GM18507 (cell line): Measurements from ENCODE around the gene MCF2L2.

Experiments
- DNase-seq: peaks from one replicate; pipeline ENCODE4 v3.0.0; 2011; ENCODE audit warnings: low read depth; ENCODE audit not compliant: insufficient read length; ENCODE audit errors: extremely low spot score
- FAIRE-seq: peaks from 2 replicates; lab custom pipeline; 2011; peaks lifted over from hg19 to GRCh38; lab: Jason Lieb, UNC

MCF2L2 gene

DNA sequence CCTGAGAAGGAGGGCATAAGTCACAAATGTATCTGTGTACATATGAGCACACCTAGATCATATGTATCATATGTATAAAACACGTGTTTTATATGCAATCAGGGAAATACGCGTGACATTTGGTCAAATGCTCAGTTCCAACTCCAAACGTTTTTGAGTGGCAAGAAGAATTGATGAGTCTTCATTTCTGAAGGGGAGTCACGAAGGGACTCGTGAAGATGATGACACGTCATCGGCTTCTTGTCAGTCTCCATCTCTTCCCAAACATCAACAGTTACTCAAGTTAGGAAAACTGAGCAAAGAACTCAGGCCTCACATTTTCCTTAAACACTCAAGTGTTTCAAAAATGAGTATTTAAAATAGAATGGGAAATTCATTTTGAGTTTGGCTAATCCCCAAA is 95.9 kb downstream of the MCF2L2 start:
- no peak for DNase-seq
- FAIRE-seq = no peak

DNA sequence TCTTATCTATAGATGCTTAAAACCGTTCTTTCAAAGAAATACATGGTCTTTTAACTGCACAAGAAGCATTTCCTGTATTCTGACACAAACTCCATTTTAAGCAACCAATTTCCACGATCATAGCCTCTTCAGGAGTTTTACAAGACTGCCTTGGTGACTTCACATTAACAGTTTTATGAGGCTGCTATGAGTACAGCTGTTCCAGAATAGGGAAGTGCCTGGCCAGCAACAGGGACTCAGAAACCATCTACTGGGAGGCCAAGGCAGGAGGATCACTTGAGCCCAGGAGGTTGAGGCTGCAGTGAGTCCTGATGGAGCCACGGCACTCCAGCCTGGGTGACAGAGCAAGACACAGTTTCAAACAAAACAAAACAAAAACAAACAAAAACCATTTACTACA is 96.9 kb downstream of the MCF2L2 start:
- no peak for DNase-seq
- no peak for FAIRE-seq

DNA sequence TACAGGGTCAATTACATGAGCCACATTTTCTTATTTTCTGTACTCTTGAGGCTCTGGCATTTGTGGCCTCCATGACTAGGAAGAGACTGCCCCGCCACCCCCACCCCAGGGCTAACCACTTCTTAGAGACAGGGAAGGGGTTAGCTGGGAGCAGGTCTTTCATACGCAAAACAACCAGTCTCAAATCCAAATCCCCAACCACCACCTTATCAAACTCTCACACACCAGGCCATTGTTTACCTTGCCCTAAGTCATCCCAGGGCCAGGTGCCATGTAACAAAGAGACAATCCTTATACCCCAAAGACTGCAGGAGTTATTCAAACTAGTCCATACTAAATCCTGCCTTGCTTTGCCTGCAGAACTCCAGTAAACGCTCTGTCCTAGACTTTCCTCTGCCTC is 97.5 kb downstream of the MCF2L2 start:
- FAIRE-seq (no peak), DNase-seq (no peak)

- no peak for FAIRE-seq
- DNase-seq = no peak
Measured at GRCh38 chr3:183329543-183329942, 98.9 kb downstream of the MCF2L2 start.

- DNase-seq (no peak), FAIRE-seq (no peak)
Measured at GRCh38 chr3:183328823-183329222, 99.6 kb downstream of the MCF2L2 start.

DNA sequence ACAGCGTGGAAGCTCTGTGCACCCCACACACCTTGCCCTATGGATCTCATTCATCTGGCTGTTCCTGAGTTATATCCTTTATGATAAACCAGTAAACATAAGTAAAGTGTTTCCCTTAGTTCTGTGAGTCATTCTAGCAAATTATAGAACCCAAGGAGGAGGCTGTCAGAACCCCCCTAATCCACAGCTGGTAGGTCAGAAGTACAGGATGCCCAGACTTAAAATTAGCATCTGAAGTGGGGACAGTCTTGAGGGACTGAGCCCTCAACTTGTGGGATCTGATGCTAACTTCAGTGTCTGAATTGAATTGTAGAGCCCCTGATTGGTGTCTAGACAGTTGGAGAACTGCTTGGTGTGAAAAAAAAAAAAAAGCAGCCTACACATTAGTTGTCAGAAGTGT is 100.3 kb downstream of the MCF2L2 start:
- no peak for DNase-seq
- FAIRE-seq = no peak

DNA sequence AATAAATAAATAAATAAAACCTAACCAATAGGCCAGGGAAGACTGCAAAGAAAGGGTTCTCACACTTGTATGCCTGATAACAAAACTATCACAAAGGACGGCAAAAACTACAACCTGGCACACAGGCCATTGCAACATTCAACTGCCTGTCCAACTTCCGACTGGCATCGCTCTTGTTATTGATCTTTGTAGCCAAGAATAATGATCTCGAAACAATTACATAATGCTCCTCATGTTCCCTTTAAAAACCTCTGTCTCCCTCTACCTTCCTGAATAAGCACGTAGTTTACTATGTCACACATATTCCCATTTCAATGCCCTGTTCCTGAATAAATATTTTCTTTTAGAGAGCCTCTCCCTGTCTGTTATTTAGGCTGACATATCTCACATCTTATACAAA is 101.1 kb downstream of the MCF2L2 start:
- FAIRE-seq = no peak
- DNase-seq = no peak

DNA sequence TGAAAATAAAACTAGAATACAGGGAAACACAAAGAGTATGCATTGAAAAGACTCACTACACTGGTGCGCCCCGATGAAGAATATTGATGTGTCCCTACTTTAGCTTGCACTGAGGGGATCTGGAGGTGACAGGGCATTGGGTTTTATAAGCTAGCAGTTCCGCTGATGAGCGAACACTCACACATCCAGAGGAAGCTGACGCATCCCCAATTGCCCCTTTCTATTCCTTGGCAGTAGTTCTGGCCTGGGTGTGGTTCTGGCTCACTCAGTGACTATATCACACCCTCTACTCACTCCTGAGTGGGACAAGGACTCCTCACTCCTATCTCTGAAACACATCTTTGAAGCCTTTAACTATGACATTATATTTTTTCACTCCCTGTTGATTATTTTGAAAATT is 104.3 kb downstream of the MCF2L2 start:
- FAIRE-seq (no peak), DNase-seq (no peak)

DNA sequence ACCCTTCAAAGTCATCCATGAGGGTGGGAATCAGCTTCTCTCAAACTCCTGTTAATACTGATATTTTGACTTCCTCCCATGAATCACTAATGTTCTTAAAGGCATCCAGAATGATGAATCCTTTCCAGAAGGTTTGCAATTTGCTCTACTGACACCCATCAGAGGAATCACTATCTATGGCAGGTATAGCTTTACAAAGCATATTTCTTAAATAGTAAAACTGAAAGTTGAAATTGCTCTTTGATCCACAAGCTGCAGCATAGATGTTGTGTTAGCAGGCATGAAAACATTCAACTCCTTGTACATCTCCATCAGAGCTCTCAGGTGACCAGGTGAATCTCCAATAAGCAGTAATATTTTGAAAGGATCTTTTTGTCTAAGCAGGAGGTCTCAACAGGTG is 109.0 kb downstream of the MCF2L2 start:
- DNase-seq (no peak), FAIRE-seq (no peak)

DNA sequence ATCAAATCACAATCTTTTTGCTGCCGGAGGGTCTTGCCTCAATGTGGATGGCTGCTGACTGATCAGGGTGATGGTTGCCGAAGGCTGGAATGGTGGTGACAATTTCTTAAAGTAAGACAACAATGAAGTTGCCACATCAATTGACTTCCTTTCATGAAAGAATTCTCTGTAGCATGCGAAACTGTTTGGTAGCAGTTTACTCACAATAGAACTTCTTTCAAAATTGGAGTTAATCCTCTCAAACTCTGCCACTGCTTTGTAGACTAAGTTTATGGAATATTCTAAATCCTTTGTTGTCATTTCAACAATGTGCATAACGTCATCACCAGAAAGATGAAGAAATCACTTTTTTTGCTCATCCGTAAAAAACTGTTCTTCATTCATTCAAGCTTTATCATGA is 109.5 kb downstream of the MCF2L2 start:
- FAIRE-seq = no peak
- no peak for DNase-seq

GRCh38 chr3:183317886-183318865 is 110.2 kb downstream of the MCF2L2 start:
- DNase-seq (no peak), FAIRE-seq (no peak)

GRCh38 chr3:183317271-183317670 is 111.1 kb downstream of the MCF2L2 start:
- FAIRE-seq (no peak), DNase-seq (no peak)

- DNase-seq (no peak), FAIRE-seq (no peak)
Measured at GRCh38 chr3:183315739-183316138, 112.7 kb downstream of the MCF2L2 start.

GRCh38 chr3:183313764-183314163 is 114.7 kb downstream of the MCF2L2 start:
- FAIRE-seq (no peak), DNase-seq (no peak)

DNA sequence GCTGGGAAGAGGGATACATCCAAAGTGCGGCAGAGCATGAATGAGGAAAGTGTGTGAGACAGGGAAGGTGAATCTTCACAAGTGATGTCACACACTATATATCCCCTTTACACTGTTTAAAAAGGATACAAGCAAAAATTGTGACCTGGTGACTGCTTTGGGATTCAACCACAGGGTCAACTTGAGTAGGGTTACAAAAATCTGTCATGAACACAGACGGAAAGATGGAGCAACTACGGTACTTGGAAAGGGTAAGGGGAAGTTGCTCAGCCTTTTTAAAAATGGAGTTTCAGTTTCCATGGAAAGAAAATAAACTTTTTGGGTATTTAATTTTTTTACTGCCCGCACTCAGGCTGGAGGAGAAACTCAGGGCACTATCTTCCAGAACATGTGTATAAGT is 115.1 kb downstream of the MCF2L2 start:
- FAIRE-seq (no peak), DNase-seq (no peak)

DNA sequence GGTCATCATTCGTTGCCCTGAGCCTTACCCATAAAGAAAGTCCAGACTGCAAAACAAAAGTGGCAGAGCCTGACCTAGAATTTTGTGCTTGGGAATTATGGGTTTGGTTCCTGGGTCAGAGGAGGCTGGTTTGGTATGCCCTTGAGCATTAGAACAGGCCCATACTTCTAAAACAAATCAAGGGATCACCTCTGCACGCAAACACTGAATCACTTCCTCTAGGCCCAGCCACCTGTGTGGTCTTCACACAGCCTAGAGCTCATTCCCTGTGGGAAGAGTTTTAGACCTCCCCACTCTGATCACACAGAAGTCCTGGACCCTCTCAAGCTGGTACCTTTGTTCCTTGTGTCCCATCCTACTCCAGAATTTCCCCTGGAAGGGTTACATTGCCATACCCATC is 116.0 kb downstream of the MCF2L2 start:
- no peak for FAIRE-seq

DNA sequence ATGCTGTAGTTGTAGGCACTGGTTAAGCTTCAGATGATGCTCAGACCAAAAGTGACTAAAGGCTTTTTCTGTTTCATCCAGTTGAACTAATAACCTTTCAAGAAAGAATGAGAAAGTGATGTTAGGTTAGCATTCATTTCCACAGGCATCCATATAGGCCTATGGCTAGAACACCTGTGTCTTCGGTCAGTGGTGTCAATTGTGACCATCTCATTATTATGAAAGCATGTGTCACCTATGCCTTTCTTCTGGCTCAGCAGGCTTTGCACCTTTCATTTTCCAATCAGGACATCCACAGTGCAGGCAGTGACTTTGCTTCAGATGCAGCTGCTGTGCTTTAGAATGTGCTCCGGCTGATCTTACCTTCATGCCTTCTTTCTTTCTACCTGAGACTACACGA is 117.5 kb downstream of the MCF2L2 start:
- no peak for DNase-seq
- no peak for FAIRE-seq

More for the DNA sequence above, 116.0 kb downstream of the MCF2L2 start:
- DNase-seq = no peak

DNA sequence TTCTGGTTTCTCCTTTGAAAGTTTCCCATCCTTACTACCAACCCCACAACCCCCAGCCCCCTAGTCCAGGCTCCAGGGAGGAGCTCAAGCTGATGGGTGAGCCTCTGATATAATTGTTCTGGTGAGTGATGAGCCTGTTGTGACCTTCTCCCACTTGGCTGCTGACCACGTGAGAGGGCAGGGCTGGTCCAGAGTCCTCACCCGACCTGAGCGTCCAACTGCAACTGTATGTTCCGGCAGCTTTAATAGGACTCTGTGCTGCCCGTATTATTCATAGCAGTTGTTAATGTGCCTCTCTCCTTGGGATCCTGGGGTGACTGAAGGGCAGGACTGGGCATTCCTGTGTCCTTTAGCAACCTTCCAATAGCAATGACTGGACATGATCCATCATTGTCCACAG is 119.1 kb downstream of the MCF2L2 start:
- no peak for FAIRE-seq
- no peak for DNase-seq

DNA sequence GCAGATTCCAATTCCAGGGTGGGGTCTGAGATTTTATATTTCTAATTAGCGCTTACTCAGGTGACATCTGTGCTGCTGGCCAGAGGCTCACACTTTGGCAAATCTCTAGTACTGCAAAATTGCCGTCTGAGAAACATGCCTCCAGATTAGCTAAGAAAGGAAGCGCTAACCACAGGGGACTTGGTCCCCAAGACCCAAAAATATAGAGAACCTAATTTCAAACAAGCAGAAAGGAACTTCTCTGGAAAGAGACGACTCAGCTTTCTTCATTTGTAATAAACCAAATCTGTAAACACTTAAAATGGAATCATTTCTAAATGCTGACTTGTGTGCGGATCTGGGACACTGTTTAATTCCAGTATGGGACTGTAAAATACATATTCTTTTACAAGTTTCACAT is 119.7 kb downstream of the MCF2L2 start:
- DNase-seq (no peak), FAIRE-seq (no peak)

- FAIRE-seq = no peak
- DNase-seq = no peak
Measured at GRCh38 chr3:183307749-183308148, 120.7 kb downstream of the MCF2L2 start.
